Stomach (tissue), 4 donors: ENCODE measurements around the gene OTOG.

Experiments
- POLR2AphosphoS5 ChIP-seq, 3 donors: sonication (generic); formaldehyde crosslinking; IDR thresholded peaks; one replicate each; pipeline ENCODE4 v1.6.1; 2016; ENCODE audit warnings: antibody characterized with exemption in 3 of 3
- TF ChIP-seq, protein P1 (sequence below), 7 experiments: fragments of 450-650 bp in 4 of 7; fragments of 200-600 bp in 3 of 7; sonication (generic) in 3 of 7; IDR thresholded peaks; one replicate each; pipeline ENCODE4 v1.5.1; 2016 to 2019; ENCODE audit warnings: antibody characterized with exemption in 7 of 7, control low read depth in 2 of 7, mild to moderate bottlenecking in 1 of 7

DNA sequence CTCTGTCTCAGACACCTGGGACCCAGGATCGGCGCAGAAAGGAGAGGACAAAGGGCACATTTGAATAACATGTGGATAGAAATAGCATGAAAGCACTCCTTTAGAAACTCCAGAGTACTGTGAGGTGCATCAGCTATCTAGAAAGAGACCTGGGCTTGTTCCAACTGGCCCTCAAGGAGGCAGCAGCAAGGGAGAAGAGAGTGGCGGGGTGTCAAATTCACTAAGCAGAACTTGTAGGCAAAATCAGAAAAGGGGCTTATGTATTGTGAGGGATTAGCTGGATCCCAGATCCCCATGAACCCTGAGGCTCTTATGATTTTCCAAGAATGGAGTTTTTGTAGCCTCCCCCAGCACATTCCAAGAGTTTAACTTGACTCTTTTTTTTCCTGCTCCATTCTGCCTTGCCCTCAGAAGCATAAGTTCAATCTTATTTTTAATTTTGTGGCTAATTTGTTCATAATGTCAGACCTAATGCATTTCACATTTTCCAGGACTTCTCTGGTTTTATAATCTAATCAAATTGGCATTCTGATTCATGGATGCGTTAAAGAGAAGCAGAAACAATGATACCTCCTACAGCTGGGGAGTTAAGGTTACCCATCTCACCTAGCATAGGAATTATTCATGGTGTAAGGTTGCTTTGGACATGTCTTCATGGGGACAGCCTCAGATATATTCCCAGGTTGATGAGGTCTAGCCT lies 36.4 kb upstream of the OTOG start:
- TF ChIP-seq, protein P1, sequence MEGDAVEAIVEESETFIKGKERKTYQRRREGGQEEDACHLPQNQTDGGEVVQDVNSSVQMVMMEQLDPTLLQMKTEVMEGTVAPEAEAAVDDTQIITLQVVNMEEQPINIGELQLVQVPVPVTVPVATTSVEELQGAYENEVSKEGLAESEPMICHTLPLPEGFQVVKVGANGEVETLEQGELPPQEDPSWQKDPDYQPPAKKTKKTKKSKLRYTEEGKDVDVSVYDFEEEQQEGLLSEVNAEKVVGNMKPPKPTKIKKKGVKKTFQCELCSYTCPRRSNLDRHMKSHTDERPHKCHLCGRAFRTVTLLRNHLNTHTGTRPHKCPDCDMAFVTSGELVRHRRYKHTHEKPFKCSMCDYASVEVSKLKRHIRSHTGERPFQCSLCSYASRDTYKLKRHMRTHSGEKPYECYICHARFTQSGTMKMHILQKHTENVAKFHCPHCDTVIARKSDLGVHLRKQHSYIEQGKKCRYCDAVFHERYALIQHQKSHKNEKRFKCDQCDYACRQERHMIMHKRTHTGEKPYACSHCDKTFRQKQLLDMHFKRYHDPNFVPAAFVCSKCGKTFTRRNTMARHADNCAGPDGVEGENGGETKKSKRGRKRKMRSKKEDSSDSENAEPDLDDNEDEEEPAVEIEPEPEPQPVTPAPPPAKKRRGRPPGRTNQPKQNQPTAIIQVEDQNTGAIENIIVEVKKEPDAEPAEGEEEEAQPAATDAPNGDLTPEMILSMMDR (IDR thresholded peaks at IDR 0.05) = no peak
- TF ChIP-seq POLR2AphosphoS5 (IDR thresholded peaks at IDR 0.05) = no peak
